SK-N-SH treated with all-trans-retinoic acid at 6 μM for 48 hours (cell line): ENCODE results near the gene CD1E.
"Not testable (repeated sequence)": the region's sequence is repeated elsewhere in the genome, so short reads cannot be mapped to it uniquely, and the experiment has no call there.

Experiments used
- ATAC-seq: fragments of 200-7000 bp; cut with Tn5 transposase; 3 replicates; pipeline ENCODE4 v1.9.1; 2020; ENCODE audit warnings: mild to moderate bottlenecking, moderate library complexity
- ARNTL ChIP-seq: fragments of 450-650 bp; formaldehyde crosslinking; IDR thresholded peaks from 2 replicates; pipeline ENCODE4 v1.5.0; 2020; ENCODE audit warnings: low read depth, mild to moderate bottlenecking, moderate library complexity, borderline replicate concordance
- CREB5 ChIP-seq: fragments of 250-450 bp; sonication (Bioruptor Pico); IDR thresholded peaks from 2 replicates; pipeline ENCODE4 v1.5.1; 2020; ENCODE audit warnings: low read depth, mild to moderate bottlenecking, moderate library complexity
- CSDC2 ChIP-seq: fragments of 250-450 bp; sonication (Bioruptor Pico); IDR thresholded peaks from 2 replicates; pipeline ENCODE4 v1.5.0; 2020; ENCODE audit warnings: mild to moderate bottlenecking, moderate library complexity
- CSRNP3 ChIP-seq: fragments of 250-450 bp; sonication (Bioruptor Pico); IDR thresholded peaks from 2 replicates; pipeline ENCODE4 v1.5.1; 2021; ENCODE audit warnings: mild to moderate bottlenecking, moderate library complexity
- GLIS3 ChIP-seq: fragments of 250-450 bp; sonication (Bioruptor Pico); IDR thresholded peaks from 2 replicates; pipeline ENCODE4 v1.5.0; 2020; ENCODE audit warnings: mild to moderate bottlenecking, moderate library complexity
- ISL1 ChIP-seq: fragments of 250-450 bp; sonication (Bioruptor Pico); IDR thresholded peaks from 2 replicates; pipeline ENCODE4 v2.1.2; 2022; ENCODE audit warnings: mild to moderate bottlenecking, moderate library complexity
- OSR1 ChIP-seq: fragments of 250-450 bp; sonication (Bioruptor Pico); IDR thresholded peaks from 2 replicates; pipeline ENCODE4 v1.8.0; 2022; ENCODE audit warnings: moderate library complexity, mild to moderate bottlenecking, inconsistent platforms
- PATZ1 ChIP-seq: fragments of 250-450 bp; sonication (Bioruptor Pico); IDR thresholded peaks from 2 replicates; pipeline ENCODE4 v1.8.0; 2020; ENCODE audit warnings: mild to moderate bottlenecking, moderate library complexity, borderline replicate concordance
- POU6F1 ChIP-seq: fragments of 250-450 bp; sonication (Bioruptor Pico); IDR thresholded peaks from 2 replicates; pipeline ENCODE4 v1.8.0; 2021; ENCODE audit warnings: low read depth, mild to moderate bottlenecking, moderate library complexity, borderline replicate concordance
- PPARA ChIP-seq: fragments of 250-450 bp; sonication (Bioruptor Pico); IDR thresholded peaks from 2 replicates; pipeline ENCODE4 v1.5.0; 2020; ENCODE audit warnings: mild to moderate bottlenecking, borderline replicate concordance
- RARB ChIP-seq: fragments of 250-450 bp; sonication (Bioruptor Pico); IDR thresholded peaks from 2 replicates; pipeline ENCODE4 v1.8.0; 2021; ENCODE audit warnings: mild to moderate bottlenecking, moderate library complexity
- SNAI2 ChIP-seq: fragments of 250-450 bp; sonication (Bioruptor Pico); IDR thresholded peaks from 2 replicates; pipeline ENCODE4 v1.5.0; 2020; ENCODE audit warnings: mild to moderate bottlenecking, moderate library complexity
- TCF4 ChIP-seq: fragments of 250-450 bp; sonication (Bioruptor Pico); IDR thresholded peaks from 2 replicates; pipeline ENCODE4 v1.8.0; 2021; ENCODE audit warnings: mild to moderate bottlenecking, moderate library complexity, borderline replicate concordance
- TOX ChIP-seq: fragments of 250-450 bp; sonication (Bioruptor Pico); IDR thresholded peaks from 2 replicates; pipeline ENCODE4 v1.8.0; 2021; ENCODE audit warnings: mild to moderate bottlenecking, moderate library complexity, borderline replicate concordance
- ZC3H10 ChIP-seq: fragments of 250-450 bp; sonication (Bioruptor Pico); IDR thresholded peaks from 2 replicates; pipeline ENCODE4 v1.5.1; 2021; ENCODE audit warnings: mild to moderate bottlenecking, moderate library complexity
- ZFP3 ChIP-seq: fragments of 250-450 bp; sonication (Bioruptor Pico); IDR thresholded peaks from 2 replicates; pipeline ENCODE4 v1.5.0; 2020; ENCODE audit warnings: mild to moderate bottlenecking, moderate library complexity
- ZNF565 ChIP-seq: fragments of 450-650 bp; formaldehyde crosslinking; conservative IDR thresholded peaks from 2 replicates; pipeline ENCODE4 v1.5.0; 2020; ENCODE audit warnings: low read depth, mild to moderate bottlenecking, moderate library complexity
- ZNF70 ChIP-seq: fragments of 450-650 bp; formaldehyde crosslinking; IDR thresholded peaks from 2 replicates; pipeline ENCODE4 v1.5.0; 2020; ENCODE audit warnings: mild to moderate bottlenecking, moderate library complexity
- ZNF8 ChIP-seq: fragments of 450-650 bp; formaldehyde crosslinking; IDR thresholded peaks from 2 replicates; pipeline ENCODE4 v1.5.0; 2020; ENCODE audit warnings: mild to moderate bottlenecking, moderate library complexity

The CD1E gene

GRCh38 chr1:158335213-158335532 is 18.5 kb upstream of the CD1E start:
- TF ChIP-seq ZNF70 (CRISPR knock-in tag): no peak
- TF ChIP-seq GLIS3 (CRISPR knock-in tag): no peak
- no peak for TF ChIP-seq ARNTL (CRISPR knock-in tag)
- TF ChIP-seq TOX (CRISPR knock-in tag): no peak
- no peak for TF ChIP-seq ZNF565 (CRISPR knock-in tag)
- TF ChIP-seq CREB5 (CRISPR knock-in tag): no peak
- TF ChIP-seq ZC3H10 (CRISPR knock-in tag): no peak
- no peak for ATAC-seq

- not testable (repeated sequence) for ATAC-seq
Measured at GRCh38 chr1:158336413-158336812, 17.3 kb upstream of the CD1E start.

GRCh38 chr1:158348946-158349345 is 4.7 kb upstream of the CD1E start:
- ATAC-seq: not testable (repeated sequence)

- TF ChIP-seq SNAI2 (CRISPR knock-in tag): no peak
- TF ChIP-seq ISL1 (CRISPR knock-in tag): no peak
- TF ChIP-seq ZC3H10 (CRISPR knock-in tag): no peak
- TF ChIP-seq CREB5 (CRISPR knock-in tag): no peak
- TF ChIP-seq RARB (CRISPR knock-in tag): no peak
- no peak for TF ChIP-seq ZFP3 (CRISPR knock-in tag)
- TF ChIP-seq PATZ1: no peak
- no peak for TF ChIP-seq GLIS3 (CRISPR knock-in tag)
- TF ChIP-seq ZNF8: no peak
- ATAC-seq: no peak
Measured at GRCh38 chr1:158354255-158354654, 561 bp downstream of the CD1E start.

- no peak for ATAC-seq
- TF ChIP-seq ZNF8 (no peak), ZNF70 (CRISPR knock-in tag) (no peak), POU6F1 (CRISPR knock-in tag) (no peak), CSDC2 (no peak), PATZ1 (no peak), ARNTL (CRISPR knock-in tag) (no peak), ZC3H10 (CRISPR knock-in tag) (no peak), RARB (CRISPR knock-in tag) (no peak), CSRNP3 (CRISPR knock-in tag) (no peak), GLIS3 (CRISPR knock-in tag) (no peak), OSR1 (CRISPR knock-in tag) (no peak), SNAI2 (CRISPR knock-in tag) (no peak), TCF4 (CRISPR knock-in tag) (no peak), TOX (CRISPR knock-in tag) (no peak), ZFP3 (CRISPR knock-in tag) (no peak), ZNF565 (CRISPR knock-in tag) (no peak), PPARA (CRISPR knock-in tag) (no peak)
Measured at GRCh38 chr1:158355773-158356285, 2.1 kb downstream of the CD1E start.
